ENCODE data around the gene VWA5B1. TPM values are rescaled to one million over a fixed set of nuclear protein-coding genes. Genes with fewer than 3 reads are reported as not detected.

VWA5B1 gene
- total RNA-seq, 2 experiments from 2014 or later = not detected

- intact Hi-C loops (cut with micrococcal nuclease) = no loop called here
- Mint-ChIP-seq H3K4me1 (ENCODE audit: low read depth) (peaks cover 4% of the 10 kb centered on the region), H3K4me3 (no peak overlapping the region), H3K9me3 (peaks cover 2% of the 10 kb centered on the region), H3K36me3 (ENCODE audit: low read depth) (no peaks in the 10 kb centered on the region), H3K27me3 (peaks cover 32% of the 10 kb centered on the region), H3K27ac (no peak overlapping the region)
- DNase-seq (no peak), ATAC-seq (no peak)
- POLR2A ChIA-PET = no interaction called here
- CTCF ChIA-PET = interaction anchor here (1.2 to 3.6 kb wide), 4 partner anchors 15 to 168 kb away, joined by 3 to 19 read pairs (median 7); no protein-coding TSS in a partner anchor
- no peak for TF ChIP-seq CTCF (IDR thresholded peaks at IDR 0.05)
Measured at GRCh38 chr1:20380175-20380574, 89.5 kb downstream of the VWA5B1 start.

GRCh38 chr1:20380616-20381035 lies 90.0 kb downstream of the VWA5B1 start:
- peaks cover 34% of the 10 kb centered on the region for H3K27me3 Mint-ChIP-seq
- no peak overlapping the region for H3K27ac Mint-ChIP-seq
- DNase-seq (no peak), ATAC-seq (peak; percentile 53)
- ChIA-PET POLR2A (no interaction called here), CTCF (interaction anchor here (1.2 to 3.6 kb wide), 5 partner anchors 10 to 168 kb away, joined by 3 to 19 read pairs (median 4); no protein-coding TSS in a partner anchor)
- no peak for TF ChIP-seq CTCF (IDR thresholded peaks at IDR 0.05)
- intact Hi-C loops (cut with micrococcal nuclease) = no loop called here
- no peaks in the 10 kb centered on the region for H3K36me3 Mint-ChIP-seq (ENCODE audit: low read depth)
- H3K4me1 Mint-ChIP-seq (ENCODE audit: low read depth) = peaks cover 4% of the 10 kb centered on the region
- peaks cover 2% of the 10 kb centered on the region for H3K9me3 Mint-ChIP-seq
- H3K4me3 Mint-ChIP-seq = no peak overlapping the region

DNA sequence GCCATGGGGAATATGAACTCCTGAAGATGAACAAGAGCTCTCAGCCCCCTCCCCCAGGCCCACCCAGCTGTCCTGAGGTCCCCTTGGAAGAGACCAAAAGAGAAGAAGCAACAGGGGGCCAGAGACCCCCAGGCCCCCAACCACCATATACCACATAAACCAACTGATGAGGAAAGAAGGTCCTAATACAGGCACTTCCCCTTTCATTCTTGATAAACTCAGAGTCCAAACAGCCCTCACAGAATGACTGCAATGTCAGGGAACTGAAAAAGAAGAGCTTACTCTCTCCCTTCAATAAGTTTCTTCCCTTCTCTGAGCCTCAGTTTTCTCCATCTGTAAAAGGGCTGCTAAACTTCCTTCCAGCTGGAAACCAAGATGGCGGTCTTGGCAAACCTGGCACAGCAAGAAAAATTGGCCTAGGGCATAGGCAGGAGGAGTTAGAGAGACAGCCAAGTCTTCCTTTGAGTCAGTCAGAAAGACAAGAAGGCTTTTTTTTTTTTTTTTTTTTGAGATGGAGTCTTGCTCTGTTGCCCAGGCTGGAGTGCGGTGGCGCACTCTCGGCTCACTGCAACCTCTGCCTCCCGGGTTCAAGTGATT lies 90.5 kb downstream of the VWA5B1 start:
- Mint-ChIP-seq H3K27me3 (peaks cover 32% of the 10 kb centered on the region), H3K4me1 (ENCODE audit: low read depth) (peaks cover 4% of the 10 kb centered on the region), H3K9me3 (peaks cover 2% of the 10 kb centered on the region), H3K4me3 (no peak overlapping the region), H3K27ac (no peak overlapping the region), H3K36me3 (ENCODE audit: low read depth) (no peaks in the 10 kb centered on the region)
- DNase-seq (no peak), ATAC-seq (no peak)
- intact Hi-C loops (cut with micrococcal nuclease) = no loop called here
- TF ChIP-seq CTCF (IDR thresholded peaks at IDR 0.05) = no peak
- ChIA-PET CTCF (interaction anchor here (1.2 to 3.6 kb wide), 5 partner anchors 11 to 169 kb away, joined by 3 to 19 read pairs (median 4); no protein-coding TSS in a partner anchor), POLR2A (no interaction called here)

DNA sequence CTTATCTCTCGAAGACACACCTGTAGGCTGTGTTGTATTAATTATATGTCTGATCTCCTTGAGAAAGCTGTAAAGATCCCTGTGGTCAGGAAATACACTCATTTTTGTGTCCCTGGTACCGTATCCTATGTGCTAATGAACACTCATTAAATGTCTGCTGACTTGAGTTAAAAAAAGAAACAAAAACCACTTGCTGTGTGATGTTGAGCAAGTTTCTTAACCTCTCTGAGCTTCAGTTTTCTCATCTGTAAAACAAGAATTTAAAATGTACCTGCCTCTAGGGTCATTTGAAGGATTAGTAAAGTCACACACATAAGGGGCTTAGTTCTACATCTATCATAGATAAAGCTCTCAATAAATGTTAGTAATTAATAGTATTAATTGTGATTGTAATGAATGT lies 91.3 kb downstream of the VWA5B1 start:
- no peaks in the 10 kb centered on the region for H3K36me3 Mint-ChIP-seq (ENCODE audit: low read depth)
- DNase-seq = no peak
- ATAC-seq = no peak
- POLR2A ChIA-PET = no interaction called here
- TF ChIP-seq CTCF (IDR thresholded peaks at IDR 0.05) = no peak
- CTCF ChIA-PET = interaction anchor here (1.3 to 3.6 kb wide), 4 partner anchors 12 to 186 kb away, joined by 3 to 19 read pairs (median 6); no protein-coding TSS in a partner anchor
- intact Hi-C loops (cut with micrococcal nuclease) = no loop called here
- no peak overlapping the region for H3K27ac Mint-ChIP-seq
- H3K9me3 Mint-ChIP-seq = peaks cover 2% of the 10 kb centered on the region
- no peak overlapping the region for H3K4me3 Mint-ChIP-seq
- peaks cover 4% of the 10 kb centered on the region for H3K4me1 Mint-ChIP-seq (ENCODE audit: low read depth)
- H3K27me3 Mint-ChIP-seq = peaks cover 33% of the 10 kb centered on the region

DNA sequence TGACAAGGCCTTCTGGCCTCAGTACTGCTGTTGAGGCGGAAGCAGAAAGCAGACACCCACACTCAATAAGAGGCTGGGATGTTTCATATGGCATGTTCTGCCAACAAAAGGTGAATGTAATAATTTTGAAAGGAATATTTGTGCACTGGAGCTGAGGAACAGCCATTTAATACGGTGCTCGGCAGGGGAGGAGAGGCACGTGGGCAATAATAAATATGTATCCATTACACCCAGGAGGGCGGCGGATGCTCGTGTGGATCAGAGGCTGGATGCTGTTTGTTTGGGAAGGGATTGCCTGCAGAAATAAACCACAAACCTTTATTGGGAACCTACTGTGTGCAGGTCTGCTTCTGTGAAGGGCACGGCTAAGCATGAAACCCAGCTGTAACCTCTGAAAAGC lies 92.0 kb downstream of the VWA5B1 start:
- DNase-seq (no peak), ATAC-seq (no peak)
- intact Hi-C loops (cut with micrococcal nuclease) = no loop called here
- POLR2A ChIA-PET = no interaction called here
- Mint-ChIP-seq H3K4me3 (no peak overlapping the region), H3K36me3 (ENCODE audit: low read depth) (no peaks in the 10 kb centered on the region), H3K9me3 (peaks cover 2% of the 10 kb centered on the region), H3K27ac (no peak overlapping the region), H3K4me1 (ENCODE audit: low read depth) (peaks cover 4% of the 10 kb centered on the region), H3K27me3 (peaks cover 32% of the 10 kb centered on the region)
- CTCF ChIA-PET = interaction anchor here (0.8 to 1.8 kb wide), 4 partner anchors 12 to 187 kb away, joined by 3 to 6 read pairs (median 4); no protein-coding TSS in a partner anchor
- no peak for TF ChIP-seq CTCF (IDR thresholded peaks at IDR 0.05)
